MCF 10A (cell line): ENCODE data around the gene SRSF9. TPM values are rescaled to one million over a fixed set of nuclear protein-coding genes. Genes with fewer than 3 reads are reported as not detected.

ENCODE experiments used
- BruUV-seq: library from RNA; stranded (reverse); fragments of 400-500 nt; replicated peaks from 2 replicates; lab custom pipeline; 2021; lab: Mats Ljungman, UMichigan
- CTCF ChIA-PET: fragments of 300-600 bp; sonication (Branson Sonifier 250); formaldehyde crosslinking; extraction: SDS; loops from one replicate; lab custom pipeline; 2021; ENCODE audit warnings: antibody characterized with exemption, inconsistent platforms; lab: Yijun Ruan, JAX
- POLR2A ChIA-PET: fragments of 300-600, 350-650 bp; sonication (Branson Sonifier 250); formaldehyde crosslinking; extraction: SDS; loops from one replicate; lab custom pipeline; 2020; ENCODE audit warnings: antibody characterized with exemption, inconsistent platforms; lab: Yijun Ruan, JAX
- DNase-seq: peaks from one replicate; pipeline ENCODE4 v3.0.0-alpha.2; 2018; ENCODE audit not compliant: unreplicated experiment
- H3K27ac Mint-ChIP-seq: one replicate; pipeline ENCODE4 v1.8.0; 2022; ENCODE audit warnings: mild to moderate bottlenecking, low read depth, mixed read lengths; ENCODE audit not compliant: unreplicated experiment
- H3K27me3 Mint-ChIP-seq: one replicate; pipeline ENCODE4 v1.8.0; 2022; ENCODE audit warnings: mixed read lengths; ENCODE audit not compliant: insufficient read depth, unreplicated experiment
- H3K36me3 Mint-ChIP-seq: one replicate; pipeline ENCODE4 v1.8.0; 2022; ENCODE audit warnings: mild to moderate bottlenecking, moderate library complexity, mixed read lengths; ENCODE audit not compliant: insufficient read depth, unreplicated experiment
- H3K4me1 Mint-ChIP-seq: one replicate; pipeline ENCODE4 v1.8.0; 2022; ENCODE audit warnings: mixed read lengths; ENCODE audit not compliant: insufficient read depth, unreplicated experiment
- H3K4me3 Mint-ChIP-seq: one replicate; pipeline ENCODE4 v1.8.0; 2022; ENCODE audit warnings: mild to moderate bottlenecking, moderate library complexity, mixed read lengths; ENCODE audit not compliant: unreplicated experiment
- H3K9me3 Mint-ChIP-seq: one replicate; pipeline ENCODE4 v1.8.0; 2022; ENCODE audit warnings: mixed read lengths; ENCODE audit not compliant: unreplicated experiment
- intact Hi-C: fragments of 100-400 bp; cut with micrococcal nuclease; formaldehyde crosslinking; loops from 2 replicates; pipeline ENCODE4 v1.14.1; 2022
- total RNA-seq: library from RNA; stranded (reverse); gene quantifications from 2 replicates; pipeline ENCODE4 v1.2.3, GENCODE V29; 2022
- TF ChIP-seq, protein P1 (sequence below): fragments of 200-600 bp; IDR thresholded peaks from one replicate; pipeline ENCODE4 v1.8.0; 2022; ENCODE audit warnings: antibody characterized with exemption, mild to moderate bottlenecking; ENCODE audit not compliant: unreplicated experiment

The SRSF9 gene
- total RNA-seq, 1 experiment from 2014 or later = 193 TPM

DNA sequence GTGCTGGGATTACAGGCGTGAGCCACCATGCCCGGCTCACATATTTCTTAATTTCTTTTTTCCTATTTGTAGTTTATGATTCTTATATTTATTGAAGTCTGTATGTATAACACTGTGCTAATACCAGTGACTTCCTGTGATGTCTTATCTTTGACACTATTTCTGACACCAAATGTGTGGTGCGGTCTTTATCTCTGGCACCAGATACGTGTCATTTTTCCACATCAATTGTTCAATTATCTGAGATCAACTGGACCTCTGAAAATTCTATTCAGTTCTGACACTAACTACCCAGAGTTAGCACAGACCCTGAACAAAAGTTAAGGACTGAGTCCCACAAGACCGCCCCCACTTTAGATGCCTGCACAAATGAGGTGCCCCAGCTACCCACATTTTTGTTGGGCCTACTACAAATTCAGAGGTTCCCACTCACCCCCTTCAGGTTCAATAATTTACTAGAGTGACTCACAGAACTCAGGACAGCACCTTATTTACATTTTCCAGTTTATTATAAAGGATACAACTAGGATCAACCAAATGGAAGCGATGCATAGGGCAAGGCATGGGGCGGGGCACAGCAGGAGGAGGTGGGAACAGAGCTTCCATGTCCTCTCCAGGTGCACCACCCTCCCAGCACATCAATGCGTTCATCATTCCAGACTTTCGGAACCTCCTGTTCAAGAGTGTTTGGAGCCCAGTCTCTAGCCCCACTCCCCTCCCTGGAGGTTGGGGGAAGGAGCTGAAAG, 11.6 kb upstream of the SRSF9 start:
- Mint-ChIP-seq H3K9me3 (no peaks in the 10 kb centered on the region), H3K27me3 (no peaks in the 10 kb centered on the region), H3K36me3 (no peaks in the 10 kb centered on the region), H3K27ac (no peak overlapping the region), H3K4me1 (no peaks in the 10 kb centered on the region), H3K4me3 (no peak overlapping the region)
- CTCF ChIA-PET = interaction anchor here (1.2 kb wide), 1 partner anchor 12 kb away, joined by 4 read pairs; the partner anchor contains the start of gene SRSF9
- POLR2A ChIA-PET = interaction anchor here (1.3 to 3.2 kb wide), 2 partner anchors 9 to 14 kb away, joined by 3 to 9 read pairs; no protein-coding TSS in a partner anchor
- TF ChIP-seq, protein P1, sequence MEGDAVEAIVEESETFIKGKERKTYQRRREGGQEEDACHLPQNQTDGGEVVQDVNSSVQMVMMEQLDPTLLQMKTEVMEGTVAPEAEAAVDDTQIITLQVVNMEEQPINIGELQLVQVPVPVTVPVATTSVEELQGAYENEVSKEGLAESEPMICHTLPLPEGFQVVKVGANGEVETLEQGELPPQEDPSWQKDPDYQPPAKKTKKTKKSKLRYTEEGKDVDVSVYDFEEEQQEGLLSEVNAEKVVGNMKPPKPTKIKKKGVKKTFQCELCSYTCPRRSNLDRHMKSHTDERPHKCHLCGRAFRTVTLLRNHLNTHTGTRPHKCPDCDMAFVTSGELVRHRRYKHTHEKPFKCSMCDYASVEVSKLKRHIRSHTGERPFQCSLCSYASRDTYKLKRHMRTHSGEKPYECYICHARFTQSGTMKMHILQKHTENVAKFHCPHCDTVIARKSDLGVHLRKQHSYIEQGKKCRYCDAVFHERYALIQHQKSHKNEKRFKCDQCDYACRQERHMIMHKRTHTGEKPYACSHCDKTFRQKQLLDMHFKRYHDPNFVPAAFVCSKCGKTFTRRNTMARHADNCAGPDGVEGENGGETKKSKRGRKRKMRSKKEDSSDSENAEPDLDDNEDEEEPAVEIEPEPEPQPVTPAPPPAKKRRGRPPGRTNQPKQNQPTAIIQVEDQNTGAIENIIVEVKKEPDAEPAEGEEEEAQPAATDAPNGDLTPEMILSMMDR = no peak
- no TSS peak for BruUV-seq
- intact Hi-C loops = no loop called here
- DNase-seq = no peak

DNA sequence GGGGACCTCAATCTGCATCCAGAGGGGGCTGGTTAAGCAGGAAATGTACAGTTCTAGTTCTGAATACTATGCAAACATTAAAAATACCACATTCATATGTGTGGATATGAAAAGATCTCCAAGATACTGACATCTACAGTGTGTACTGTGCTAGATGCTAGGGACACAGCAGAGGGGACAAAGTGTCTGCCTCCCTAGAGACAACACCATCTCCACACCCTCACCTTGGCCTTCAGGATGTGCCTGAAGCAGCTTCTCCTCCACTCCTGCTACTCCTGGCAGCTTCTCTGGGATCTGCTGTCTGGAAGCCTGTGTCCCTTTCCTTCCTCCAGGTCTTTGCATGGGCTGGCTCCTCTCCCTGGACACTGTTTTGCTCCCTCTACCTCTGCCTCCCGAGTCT, 10.7 kb upstream of the SRSF9 start:
- Mint-ChIP-seq H3K4me1 (no peaks in the 10 kb centered on the region), H3K4me3 (no peak overlapping the region), H3K27ac (no peak overlapping the region), H3K27me3 (no peaks in the 10 kb centered on the region), H3K36me3 (no peaks in the 10 kb centered on the region), H3K9me3 (no peaks in the 10 kb centered on the region)
- no peak for DNase-seq
- CTCF ChIA-PET = no interaction called here
- intact Hi-C loops = no loop called here
- POLR2A ChIA-PET = no interaction called here
- TF ChIP-seq, protein P1 = no peak
- BruUV-seq = no TSS peak

DNA sequence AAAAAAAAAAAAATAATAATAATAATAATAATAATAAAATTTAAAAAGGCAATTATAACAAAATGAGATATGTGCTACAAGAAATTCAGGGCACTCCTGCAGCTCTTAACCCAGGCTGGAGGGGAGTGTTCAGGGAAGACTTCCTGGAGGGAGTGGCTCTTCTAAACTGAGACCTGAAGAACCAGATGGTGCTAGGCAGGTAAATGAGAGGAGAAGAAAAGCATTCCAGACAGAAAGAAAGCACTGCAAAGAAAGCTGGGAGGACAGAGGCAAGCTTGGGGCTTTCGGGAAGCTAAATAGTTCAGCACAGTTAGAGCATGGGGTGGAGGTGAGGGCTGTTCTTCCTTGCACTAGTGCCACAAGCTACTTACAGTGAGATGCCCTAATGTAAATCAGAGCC, 9.9 kb upstream of the SRSF9 start:
- TF ChIP-seq, protein P1 = no peak
- no TSS peak for BruUV-seq
- intact Hi-C loops = no loop called here
- H3K27me3 Mint-ChIP-seq = no peaks in the 10 kb centered on the region
- no peaks in the 10 kb centered on the region for H3K9me3 Mint-ChIP-seq
- DNase-seq = no peak
- H3K4me3 Mint-ChIP-seq = no peak overlapping the region
- H3K36me3 Mint-ChIP-seq = peaks cover 6% of the 10 kb centered on the region
- ChIA-PET POLR2A (interaction anchor here (1.1 kb wide), 1 partner anchor 15 kb away, joined by 4 read pairs; no protein-coding TSS in a partner anchor), CTCF (interaction anchor here (1.7 kb wide), 1 partner anchor 103 kb away, joined by 3 read pairs; no protein-coding TSS in a partner anchor)
- no peak overlapping the region for H3K27ac Mint-ChIP-seq
- peaks cover 6% of the 10 kb centered on the region for H3K4me1 Mint-ChIP-seq

DNA sequence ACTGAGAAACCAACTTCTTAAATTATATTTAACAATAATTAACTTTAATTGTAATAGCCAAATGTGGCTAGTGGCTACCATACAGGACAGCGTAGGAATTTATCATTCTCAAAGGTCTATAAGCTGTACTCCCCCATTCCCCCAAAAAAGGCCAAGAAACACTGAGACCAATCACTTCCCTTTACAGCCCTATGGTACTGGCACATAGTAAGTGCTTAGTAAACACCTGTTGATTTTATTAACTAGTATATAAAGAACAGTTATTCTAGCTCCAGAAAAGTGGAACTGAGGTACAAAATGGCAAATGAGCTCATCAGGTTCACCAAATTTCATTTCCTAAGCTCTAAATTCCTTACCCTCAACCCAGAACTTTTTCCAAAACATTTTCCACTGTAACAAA, 6.1 kb upstream of the SRSF9 start:
- H3K4me1 Mint-ChIP-seq = peaks cover 7% of the 10 kb centered on the region
- BruUV-seq = no TSS peak
- ChIA-PET POLR2A (interaction anchor here (0.8 to 2.9 kb wide), 4 partner anchors 10 to 120 kb away, joined by 3 to 17 read pairs (median 4); partner anchors contain the start of genes DYNLL1 and POP5), CTCF (interaction anchor here (0.6 to 1.3 kb wide), 4 partner anchors 9 to 174 kb away, joined by 3 to 7 read pairs (median 3); partner anchors contain the start of gene SIRT4)
- H3K4me3 Mint-ChIP-seq = no peak overlapping the region
- TF ChIP-seq, protein P1 = no peak
- H3K27ac Mint-ChIP-seq = no peak overlapping the region
- intact Hi-C loops = no loop called here
- H3K27me3 Mint-ChIP-seq = no peaks in the 10 kb centered on the region
- no peak for DNase-seq
- H3K36me3 Mint-ChIP-seq = peaks cover 7% of the 10 kb centered on the region
- H3K9me3 Mint-ChIP-seq = no peaks in the 10 kb centered on the region
